Ovary (tissue), 9 donors: ENCODE results near the gene STRN. TPM values are rescaled to one million over a fixed set of nuclear protein-coding genes. Genes with fewer than 3 reads are reported as not detected.

Experiments used
- DNase-seq, 5 donors: peaks; one replicate each; pipeline ENCODE4 v3.0.0-alpha.2; 2019 to 2020
- H3K27ac ChIP-seq, 2 donors: fragments of 200-600 bp; one replicate each; pipeline versions ENCODE4 v1.5.1 to v1.8.0; 2019 to 2022
- H3K27me3 ChIP-seq: fragments of 200-600 bp; one replicate; pipeline ENCODE4 v1.8.0; 2022
- H3K36me3 ChIP-seq: fragments of 200-600 bp; sonication (generic); one replicate; pipeline ENCODE4 v1.5.1; 2019
- H3K4me1 ChIP-seq: one replicate; pipeline ENCODE4 v1.8.1; 2013; ENCODE audit warnings: mild to moderate bottlenecking, moderate library complexity; ENCODE audit not compliant: insufficient read depth
- H3K4me3 ChIP-seq: fragments of 200-600 bp; sonication (generic); one replicate; pipeline ENCODE4 v1.5.1; 2017
- H3K9me3 ChIP-seq, 2 donors: fragments of 200-600 bp in 1 of 2; sonication (generic) in 1 of 2; one replicate each; pipeline versions ENCODE4 v1.5.1 to v1.8.1; 2013 to 2019; ENCODE audit warnings: mild to moderate bottlenecking in 1 of 2, moderate library complexity in 1 of 2
- CTCF ChIP-seq, 3 donors: fragments of 450-650 bp in 2 of 3; fragments of 200-600 bp in 1 of 3; IDR thresholded peaks; one replicate each; pipeline versions ENCODE4 v1.5.1 to v1.8.0; 2016 to 2022; ENCODE audit warnings: antibody characterized with exemption in 3 of 3, mild to moderate bottlenecking in 1 of 3
- EP300 ChIP-seq: sonication (generic); formaldehyde crosslinking; IDR thresholded peaks from one replicate; pipeline ENCODE4 v1.6.1; 2017; ENCODE audit warnings: antibody characterized with exemption
- POLR2A ChIP-seq: fragments of 450-650 bp; IDR thresholded peaks from one replicate; pipeline ENCODE4 v1.6.1; 2017; ENCODE audit warnings: antibody characterized with exemption, mild to moderate bottlenecking, moderate library complexity
- WGBS, 3 donors: extraction: QIAGEN DNeasy Blood & Tissue Kit in 1 of 3; methylation state at CpG; one replicate each; pipeline versions ENCODE4 v1.1.5 to v1.1.7; 2013 to 2017; 5-methylcytosine and 5-hydroxymethylcytosine counted together
- intact Hi-C, 4 donors: fragments of 100-400 bp; cut with DNase I; formaldehyde crosslinking; loops; one replicate each; pipeline versions ENCODE4 v1.11.0 to v1.15.1; 2022 to 2023
- polyA plus RNA-seq, 2 donors: library from polyadenylated mRNA; stranded (reverse); fragments of 200-250 nt in 1 of 2; fragments of 350-450 nt in 1 of 2; fragmentation: Illumina TruSeq in 1 of 2; extraction: RNeasy Lipid Tissue Mini Kit (QIAGEN cat#74804) in 1 of 2; gene quantifications; one replicate each; pipeline ENCODE4 v1.2.3, GENCODE V29; 2013 to 2014
- total RNA-seq, 7 donors: library from RNA; depleted of rRNA in 2 of 7; stranded (reverse); fragments of >200 nt in 2 of 7; fragmentation: NEBNext Ultra II Directional in 3 of 7; extraction: Animal tissue kit (Norgen Biotek cat#: 25700) in 3 of 7; gene quantifications; one replicate each; pipeline versions ENCODE4 v1.1.0 to v1.2.4, GENCODE V29; 2016 to 2023
- donor health status: DM: no; HTN: no; CAD: no; lungs with moderate emphysema.
- donor health status: DM: no; HTN: no; CAD: no.
- donor health status: Bipolar disorder and iron deficiency.
- donor health status: DM: yes; HTN: yes; CAD: no.
- donor health status: DM: no; HTN: no; CAD: no.
- donor health status: DM: yes; HTN: yes; CAD: no.

Gene STRN
- total and polyA plus RNA-seq, 9 donors = 5.7 to 23.1 (median 18.2) TPM

GRCh38 chr2:36809069-36809445, 157.3 kb downstream of the STRN start:
- no peaks in the 10 kb centered on the region for H3K9me3 ChIP-seq
- no peaks in the 10 kb centered on the region for H3K36me3 ChIP-seq
- no peaks in the 10 kb centered on the region for H3K27me3 ChIP-seq
- TF ChIP-seq POLR2A (no peak), CTCF (IDR thresholded peaks at IDR 0.05) (no peak), EP300 (no peak)
- no peak overlapping the region for H3K4me3 ChIP-seq
- no peak for DNase-seq
- intact Hi-C loops = no loop called here
- WGBS, 3 donors = 95 to 99% (median 98%) methylated on average over 3 of the region's 3 CpGs
- H3K27ac ChIP-seq = no peak overlapping the region
- no peaks in the 10 kb centered on the region for H3K4me1 ChIP-seq

- no peaks in the 10 kb centered on the region for H3K27me3 ChIP-seq
- intact Hi-C loops = no loop called here
- no peak for DNase-seq
- H3K4me1 ChIP-seq = no peaks in the 10 kb centered on the region
- H3K27ac ChIP-seq = no peak overlapping the region
- H3K36me3 ChIP-seq = no peaks in the 10 kb centered on the region
- H3K4me3 ChIP-seq = no peak overlapping the region
- TF ChIP-seq EP300 (no peak), POLR2A (no peak), CTCF (IDR thresholded peaks at IDR 0.05) (no peak)
- no peaks in the 10 kb centered on the region for H3K9me3 ChIP-seq
- 94 to 97% (median 95%) methylated on average over 35 of the region's 35 CpGs for WGBS, 3 donors
These were observed 157.8 kb downstream of the STRN start for GRCh38 chr2:36808386-36809068.

GRCh38 chr2:36807223-36807886, 159.0 kb downstream of the STRN start:
- H3K4me1 ChIP-seq = no peaks in the 10 kb centered on the region
- 80 to 85% (median 81%) methylated on average over 5 of the region's 5 CpGs for WGBS, 3 donors
- H3K9me3 ChIP-seq = no peaks in the 10 kb centered on the region
- intact Hi-C loops = no loop called here
- no peak overlapping the region for H3K4me3 ChIP-seq
- H3K27me3 ChIP-seq = no peaks in the 10 kb centered on the region
- no peaks in the 10 kb centered on the region for H3K36me3 ChIP-seq
- DNase-seq = no peak
- no peak overlapping the region for H3K27ac ChIP-seq
- TF ChIP-seq EP300 = no peak
- TF ChIP-seq POLR2A = no peak
- no peak for TF ChIP-seq CTCF (IDR thresholded peaks at IDR 0.05)

- intact Hi-C loops = no loop called here
- no peak overlapping the region for H3K27ac ChIP-seq
- H3K4me1 ChIP-seq = no peaks in the 10 kb centered on the region
- no peaks in the 10 kb centered on the region for H3K36me3 ChIP-seq
- H3K27me3 ChIP-seq = no peaks in the 10 kb centered on the region
- no peak for DNase-seq
- no peak overlapping the region for H3K4me3 ChIP-seq
- H3K9me3 ChIP-seq = no peaks in the 10 kb centered on the region
- 84 to 88% (median 87%) methylated on average over 11 of the region's 11 CpGs for WGBS, 3 donors
- no peak for TF ChIP-seq EP300
- TF ChIP-seq POLR2A = no peak
- TF ChIP-seq CTCF (IDR thresholded peaks at IDR 0.05) = no peak
These were observed 160.6 kb downstream of the STRN start for GRCh38 chr2:36805635-36806224.
